ENCODE measurements around the gene ANP32E. TPM values are rescaled to one million over a fixed set of nuclear protein-coding genes. Genes with fewer than 3 reads are reported as not detected.

Gene ANP32E
- total RNA-seq, 4 donors from 2014 or later = 14.8 to 25.1 (median 21.6) TPM

DNA sequence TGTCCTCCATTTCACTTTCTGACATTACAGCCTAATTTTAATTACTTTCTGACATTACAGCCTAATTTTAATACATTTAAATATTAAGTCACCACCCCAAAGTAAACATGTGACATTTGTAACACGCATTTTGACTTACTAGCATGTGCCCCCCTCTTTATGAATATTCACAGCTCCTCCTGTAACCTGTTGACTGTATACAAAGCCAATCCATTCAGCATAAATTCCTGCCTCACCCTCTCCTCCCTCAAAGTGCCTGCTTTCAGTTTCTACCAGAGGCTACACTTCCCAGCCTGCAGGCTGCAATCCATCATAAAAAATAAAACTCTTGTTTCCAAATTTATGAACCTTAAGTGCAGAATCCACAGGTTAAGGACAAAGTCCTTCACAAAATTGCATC is 39.5 kb downstream of the ANP32E start:
- H3K4me1 ChIP-seq = no peaks in the 10 kb centered on the region
- no peaks in the 10 kb centered on the region for H3K27me3 ChIP-seq
- TF ChIP-seq POLR2A (IDR thresholded peaks at IDR 0.05) = no peak
- no peak for TF ChIP-seq POLR2AphosphoS5 (IDR thresholded peaks at IDR 0.05)
- TF ChIP-seq EP300 (IDR thresholded peaks at IDR 0.05) = no peak
- TF ChIP-seq, protein P1, sequence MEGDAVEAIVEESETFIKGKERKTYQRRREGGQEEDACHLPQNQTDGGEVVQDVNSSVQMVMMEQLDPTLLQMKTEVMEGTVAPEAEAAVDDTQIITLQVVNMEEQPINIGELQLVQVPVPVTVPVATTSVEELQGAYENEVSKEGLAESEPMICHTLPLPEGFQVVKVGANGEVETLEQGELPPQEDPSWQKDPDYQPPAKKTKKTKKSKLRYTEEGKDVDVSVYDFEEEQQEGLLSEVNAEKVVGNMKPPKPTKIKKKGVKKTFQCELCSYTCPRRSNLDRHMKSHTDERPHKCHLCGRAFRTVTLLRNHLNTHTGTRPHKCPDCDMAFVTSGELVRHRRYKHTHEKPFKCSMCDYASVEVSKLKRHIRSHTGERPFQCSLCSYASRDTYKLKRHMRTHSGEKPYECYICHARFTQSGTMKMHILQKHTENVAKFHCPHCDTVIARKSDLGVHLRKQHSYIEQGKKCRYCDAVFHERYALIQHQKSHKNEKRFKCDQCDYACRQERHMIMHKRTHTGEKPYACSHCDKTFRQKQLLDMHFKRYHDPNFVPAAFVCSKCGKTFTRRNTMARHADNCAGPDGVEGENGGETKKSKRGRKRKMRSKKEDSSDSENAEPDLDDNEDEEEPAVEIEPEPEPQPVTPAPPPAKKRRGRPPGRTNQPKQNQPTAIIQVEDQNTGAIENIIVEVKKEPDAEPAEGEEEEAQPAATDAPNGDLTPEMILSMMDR (IDR thresholded peaks at IDR 0.05) = no peak
- H3K4me3 ChIP-seq = no peak overlapping the region
- no peak for ATAC-seq
- WGBS, 2 donors (ENCODE audit: low coverage in 1 of 2) = 92 to 100% methylated on average over 1 of the region's 1 CpG
- H3K9me3 ChIP-seq = no peaks in the 10 kb centered on the region
- H3K27ac ChIP-seq = no peak overlapping the region
- no peaks in the 10 kb centered on the region for H3K36me3 ChIP-seq

DNA sequence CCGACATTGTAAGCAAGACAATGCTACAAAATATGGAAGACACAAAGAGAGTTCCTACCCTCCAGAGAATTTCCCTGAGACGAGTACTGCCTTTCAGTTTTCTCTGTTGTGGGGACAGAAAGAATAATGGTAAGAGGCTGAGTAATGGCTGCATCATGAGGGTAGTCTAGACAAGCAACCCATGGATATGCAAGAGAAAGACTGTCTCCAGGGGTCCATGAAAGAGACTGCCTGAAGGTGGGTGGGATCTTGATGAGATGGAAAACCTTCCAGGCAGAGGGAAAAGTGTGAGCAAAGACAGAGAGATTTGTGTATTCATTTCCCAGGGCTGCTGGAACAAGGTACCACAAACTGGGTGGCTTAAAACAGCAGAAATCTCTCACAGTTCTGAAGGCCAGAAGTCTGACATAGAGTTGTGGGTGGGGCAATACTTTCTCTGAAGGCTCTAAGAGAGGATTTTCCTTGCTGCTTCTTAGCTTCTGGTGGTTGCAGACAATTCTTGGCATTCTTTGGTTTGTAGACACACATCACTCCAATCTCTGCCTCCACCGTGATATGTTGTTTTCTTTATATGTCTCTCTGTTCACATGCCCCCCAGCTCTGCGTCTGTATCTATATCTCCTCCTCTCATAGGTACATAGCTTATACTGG is 41.4 kb downstream of the ANP32E start:
- Histone ChIP-seq H3K9me3 (no peaks in the 10 kb centered on the region), H3K27ac (no peak overlapping the region), H3K27me3 (no peaks in the 10 kb centered on the region), H3K4me3 (no peak overlapping the region), H3K36me3 (no peaks in the 10 kb centered on the region), H3K4me1 (no peaks in the 10 kb centered on the region)
- no peak for ATAC-seq
- TF ChIP-seq EP300 (IDR thresholded peaks at IDR 0.05) (no peak), POLR2A (IDR thresholded peaks at IDR 0.05) (no peak), POLR2AphosphoS5 (IDR thresholded peaks at IDR 0.05) (no peak)
- TF ChIP-seq, protein P1 (IDR thresholded peaks at IDR 0.05) = no peak
- 79 to 90% methylated on average over 4 of the region's 4 CpGs for WGBS, 2 donors (ENCODE audit: low coverage in 1 of 2)

DNA sequence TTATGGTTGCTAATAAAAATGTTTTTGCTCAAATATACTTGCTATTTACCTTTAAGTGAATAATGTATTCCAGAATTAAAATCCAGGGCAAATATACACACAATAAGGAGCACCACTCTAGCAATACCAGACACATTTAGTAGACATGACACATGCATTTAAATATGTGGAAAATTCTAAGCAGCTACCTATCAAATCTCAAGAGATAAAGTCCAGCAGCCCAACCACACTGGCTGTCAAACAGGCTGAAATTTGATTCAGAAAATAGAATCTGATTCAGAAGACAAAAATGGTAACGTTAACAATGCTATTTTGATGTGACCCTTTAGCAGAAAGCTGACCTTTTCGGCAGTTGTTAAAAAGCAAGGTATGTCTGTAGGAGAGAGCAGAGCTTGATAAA is 43.9 kb downstream of the ANP32E start:
- H3K4me3 ChIP-seq = no peak overlapping the region
- H3K27me3 ChIP-seq = no peaks in the 10 kb centered on the region
- H3K4me1 ChIP-seq = peaks cover 0 to 6% (median 0%) of the 10 kb centered on the region in 3 donors
- WGBS, 2 donors (ENCODE audit: low coverage in 1 of 2) = 28 to 29% methylated on average over 1 to 2 of the region's 2 CpGs
- H3K9me3 ChIP-seq = no peaks in the 10 kb centered on the region
- no peaks in the 10 kb centered on the region for H3K36me3 ChIP-seq
- ATAC-seq = no peak
- TF ChIP-seq POLR2AphosphoS5 (IDR thresholded peaks at IDR 0.05) = no peak
- TF ChIP-seq, protein P1 (IDR thresholded peaks at IDR 0.05) = no peak
- TF ChIP-seq POLR2A (IDR thresholded peaks at IDR 0.05) = no peak
- no peak for TF ChIP-seq EP300 (IDR thresholded peaks at IDR 0.05)
- H3K27ac ChIP-seq = no peak overlapping the region

DNA sequence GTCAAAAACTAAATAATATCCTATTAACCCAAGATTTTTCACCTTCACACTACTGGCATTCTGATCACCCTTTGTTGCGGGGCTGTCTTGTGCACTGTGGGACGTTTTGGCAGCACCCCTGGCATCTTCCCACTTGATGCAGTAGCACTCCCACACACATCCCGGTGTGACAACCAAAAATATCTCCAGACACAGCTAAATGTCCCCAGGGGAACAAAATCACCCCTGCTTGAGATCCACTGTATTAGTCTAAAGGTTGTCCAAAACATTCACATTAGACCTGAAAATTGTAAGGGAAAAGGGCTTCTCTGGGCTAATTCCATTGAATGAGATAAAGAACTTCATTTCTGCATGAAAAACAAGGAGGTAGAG is 48.4 kb downstream of the ANP32E start:
- TF ChIP-seq, protein P1 (IDR thresholded peaks at IDR 0.05) = peak in 1 of 4 experiments; percentile 6
- TF ChIP-seq POLR2AphosphoS5 (IDR thresholded peaks at IDR 0.05) (no peak), POLR2A (IDR thresholded peaks at IDR 0.05) (no peak), EP300 (IDR thresholded peaks at IDR 0.05) (no peak)
- no peaks in the 10 kb centered on the region for H3K27me3 ChIP-seq
- WGBS, 2 donors (ENCODE audit: low coverage in 1 of 2) = 9% methylated on average over 3 of the region's 3 CpGs; no CpG with 5 or more reads in 1 of the 2 donors
- no peaks in the 10 kb centered on the region for H3K36me3 ChIP-seq
- no peak for ATAC-seq
- H3K4me1 ChIP-seq = peaks cover 0 to 6% (median 0%) of the 10 kb centered on the region in 3 donors
- H3K27ac ChIP-seq = peak overlapping the region in 1 of 4 donors; percentile 58
- no peak overlapping the region for H3K4me3 ChIP-seq
- H3K9me3 ChIP-seq = no peaks in the 10 kb centered on the region
